HCT116 (cell line): ENCODE data around the gene METTL27.

Source experiments
- EZH2 ChIP-seq: fragments of 200-600 bp; sonication (generic); IDR thresholded peaks from 2 replicates; pipeline ENCODE4 v1.6.1; 2017; ENCODE audit warnings: antibody characterized with exemption, mixed run types
- POLR2A ChIP-seq: IDR thresholded peaks from 2 replicates; pipeline ENCODE4 v1.7.0; 2011; ENCODE audit warnings: borderline replicate concordance; ENCODE audit not compliant: insufficient read depth, insufficient read length; ENCODE audit errors: extremely low read depth
- TF ChIP-seq, protein P1 (sequence below): IDR thresholded peaks from 2 replicates; pipeline ENCODE4 v1.6.1; 2012; ENCODE audit warnings: low read depth

DNA sequence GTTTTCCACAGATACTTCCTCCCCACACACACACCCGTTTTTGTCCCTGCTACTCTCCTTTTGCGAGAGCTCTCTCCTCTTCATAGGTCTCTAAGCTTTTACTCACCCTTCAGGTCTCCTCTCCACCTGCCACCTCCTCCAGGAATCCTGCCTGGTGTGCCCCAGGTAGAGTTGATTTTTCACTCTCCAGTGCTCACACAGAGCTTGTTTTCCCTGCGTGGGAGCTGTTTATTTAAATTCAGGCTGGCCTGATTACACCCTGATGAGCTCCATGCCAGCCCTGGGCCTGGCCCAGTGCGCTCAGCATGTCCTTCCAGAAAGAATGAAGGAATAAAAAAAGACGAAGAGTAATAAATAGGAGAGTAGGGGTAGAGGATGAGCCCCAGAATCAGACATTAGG lies 19.1 kb downstream of the METTL27 start:
- TF ChIP-seq EZH2 = no peak
- TF ChIP-seq, protein P1, sequence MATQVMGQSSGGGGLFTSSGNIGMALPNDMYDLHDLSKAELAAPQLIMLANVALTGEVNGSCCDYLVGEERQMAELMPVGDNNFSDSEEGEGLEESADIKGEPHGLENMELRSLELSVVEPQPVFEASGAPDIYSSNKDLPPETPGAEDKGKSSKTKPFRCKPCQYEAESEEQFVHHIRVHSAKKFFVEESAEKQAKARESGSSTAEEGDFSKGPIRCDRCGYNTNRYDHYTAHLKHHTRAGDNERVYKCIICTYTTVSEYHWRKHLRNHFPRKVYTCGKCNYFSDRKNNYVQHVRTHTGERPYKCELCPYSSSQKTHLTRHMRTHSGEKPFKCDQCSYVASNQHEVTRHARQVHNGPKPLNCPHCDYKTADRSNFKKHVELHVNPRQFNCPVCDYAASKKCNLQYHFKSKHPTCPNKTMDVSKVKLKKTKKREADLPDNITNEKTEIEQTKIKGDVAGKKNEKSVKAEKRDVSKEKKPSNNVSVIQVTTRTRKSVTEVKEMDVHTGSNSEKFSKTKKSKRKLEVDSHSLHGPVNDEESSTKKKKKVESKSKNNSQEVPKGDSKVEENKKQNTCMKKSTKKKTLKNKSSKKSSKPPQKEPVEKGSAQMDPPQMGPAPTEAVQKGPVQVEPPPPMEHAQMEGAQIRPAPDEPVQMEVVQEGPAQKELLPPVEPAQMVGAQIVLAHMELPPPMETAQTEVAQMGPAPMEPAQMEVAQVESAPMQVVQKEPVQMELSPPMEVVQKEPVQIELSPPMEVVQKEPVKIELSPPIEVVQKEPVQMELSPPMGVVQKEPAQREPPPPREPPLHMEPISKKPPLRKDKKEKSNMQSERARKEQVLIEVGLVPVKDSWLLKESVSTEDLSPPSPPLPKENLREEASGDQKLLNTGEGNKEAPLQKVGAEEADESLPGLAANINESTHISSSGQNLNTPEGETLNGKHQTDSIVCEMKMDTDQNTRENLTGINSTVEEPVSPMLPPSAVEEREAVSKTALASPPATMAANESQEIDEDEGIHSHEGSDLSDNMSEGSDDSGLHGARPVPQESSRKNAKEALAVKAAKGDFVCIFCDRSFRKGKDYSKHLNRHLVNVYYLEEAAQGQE = no peak
- TF ChIP-seq POLR2A = no peak
